ENCODE results near the gene OR2F1.

DNA sequence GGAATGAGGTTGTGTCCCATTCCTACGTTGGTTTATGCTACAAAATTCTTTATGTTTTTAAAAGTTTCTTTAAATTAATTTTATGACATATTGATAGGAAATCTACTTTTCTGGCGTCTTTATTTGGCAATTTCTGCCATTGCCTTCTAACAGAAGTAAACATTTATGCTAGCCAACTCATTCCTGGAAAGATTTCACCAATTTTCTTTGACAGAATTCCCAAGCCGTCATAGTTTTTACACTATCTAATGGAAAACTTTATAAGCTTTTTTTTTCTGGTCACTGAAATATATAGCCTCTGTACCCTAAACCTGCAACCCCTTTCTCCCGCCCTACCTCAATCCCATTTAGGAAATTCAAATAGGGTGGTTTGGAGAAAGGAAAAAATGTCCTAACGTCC is 46.5 kb upstream of the OR2F1 start:
- TF ChIP-seq POLR2AphosphoS5 (IDR thresholded peaks at IDR 0.05) (no peak), POLR2A (IDR thresholded peaks at IDR 0.05) (no peak)
